ENCODE measurements around the gene ERVW-1.
"Not testable (repeated sequence)": the region's sequence is repeated elsewhere in the genome, so short reads cannot be mapped to it uniquely, and the experiment has no call there.

ERVW-1 gene

GRCh38 chr7:92473989-92474388 lies 3.8 kb downstream of the ERVW-1 start:
- DNase-seq (ENCODE audit: low spot score): not testable (repeated sequence)

- not testable (repeated sequence) for DNase-seq (ENCODE audit: low spot score)
Observed at GRCh38 chr7:92468589-92468988, 9.2 kb downstream of the ERVW-1 start.

GRCh38 chr7:92466682-92467081 lies 11.1 kb downstream of the ERVW-1 start:
- DNase-seq (ENCODE audit: low spot score): no peak

GRCh38 chr7:92464515-92464914 lies 13.2 kb downstream of the ERVW-1 start:
- DNase-seq (ENCODE audit: low spot score): no peak

GRCh38 chr7:92462560-92462959 lies 15.2 kb downstream of the ERVW-1 start:
- DNase-seq (ENCODE audit: low spot score): no peak

- DNase-seq (ENCODE audit: low spot score): peak; percentile 85
Observed at GRCh38 chr7:92461027-92462003, 16.4 kb downstream of the ERVW-1 start.

GRCh38 chr7:92460510-92460909 lies 17.2 kb downstream of the ERVW-1 start:
- no peak for DNase-seq (ENCODE audit: low spot score)

GRCh38 chr7:92460109-92460508 lies 17.6 kb downstream of the ERVW-1 start:
- DNase-seq (ENCODE audit: low spot score): no peak

GRCh38 chr7:92456236-92456635 lies 21.5 kb downstream of the ERVW-1 start:
- DNase-seq (ENCODE audit: low spot score): no peak

GRCh38 chr7:92451645-92452044 lies 26.1 kb downstream of the ERVW-1 start:
- no peak for DNase-seq (ENCODE audit: low spot score)

GRCh38 chr7:92448205-92448747 lies 29.5 kb downstream of the ERVW-1 start:
- peak; percentile 94 for DNase-seq (ENCODE audit: low spot score)

- no peak for DNase-seq (ENCODE audit: low spot score)
Observed at GRCh38 chr7:92447345-92448204, 30.2 kb downstream of the ERVW-1 start, which contains the start of gene GATAD1. Gene GATAD1, plus strand, starts transcription at chr7:92447482. Its CDS starts 248 bp downstream, at chr7:92447730.

GRCh38 chr7:92446869-92447344 lies 30.8 kb downstream of the ERVW-1 start:
- peak; percentile 96 for DNase-seq (ENCODE audit: low spot score)

- DNase-seq (ENCODE audit: low spot score): not testable (repeated sequence)
Observed at GRCh38 chr7:92442720-92443119, 35.0 kb downstream of the ERVW-1 start.

GRCh38 chr7:92437956-92438491 lies 39.7 kb downstream of the ERVW-1 start:
- no peak for DNase-seq (ENCODE audit: low spot score)

GRCh38 chr7:92436612-92437445 lies 40.9 kb downstream of the ERVW-1 start:
- DNase-seq (ENCODE audit: low spot score): no peak

GRCh38 chr7:92435542-92435941 lies 42.2 kb downstream of the ERVW-1 start:
- no peak for DNase-seq (ENCODE audit: low spot score)

GRCh38 chr7:92433019-92433418 lies 44.7 kb downstream of the ERVW-1 start:
- no peak for DNase-seq (ENCODE audit: low spot score)

GRCh38 chr7:92432299-92432946 lies 45.3 kb downstream of the ERVW-1 start:
- no peak for DNase-seq (ENCODE audit: low spot score)

- DNase-seq (ENCODE audit: low spot score): no peak
Observed at GRCh38 chr7:92427193-92427592, 50.6 kb downstream of the ERVW-1 start.

Data from NAMALWA (cell line).